HepG2 (cell line): Measurements from ENCODE around the gene P4HB. TPM values are rescaled to one million over a fixed set of nuclear protein-coding genes. Genes with fewer than 3 reads are reported as not detected.
A peak's percentile ranks its signal among the peaks of the same experiment; 100 is the strongest.

Source experiments
- ADNP ChIP-seq: sonication (generic); formaldehyde crosslinking; IDR thresholded peaks from 2 replicates; pipeline ENCODE4 v1.4.0; 2020; ENCODE audit warnings: missing genetic modification reagents
- AKAP8 ChIP-seq: sonication (generic); formaldehyde crosslinking; IDR thresholded peaks from 2 replicates; pipeline ENCODE4 v1.5.1; 2020; ENCODE audit warnings: mild to moderate bottlenecking, missing genetic modification reagents
- BHLHE40 ChIP-seq: IDR thresholded peaks from 2 replicates; pipeline ENCODE4 v1.6.1; 2011; ENCODE audit warnings: low read length, improper control_type of control experiment
- BRD4 ChIP-seq: sonication (generic); formaldehyde crosslinking; IDR thresholded peaks from 2 replicates; pipeline ENCODE4 v1.4.0; 2020; ENCODE audit warnings: missing genetic modification reagents
- CBX1 ChIP-seq: IDR thresholded peaks from one replicate; pipeline ENCODE4 v1.6.1; 2016; ENCODE audit warnings: antibody characterized with exemption, low read depth
- CBX2 ChIP-seq, 2 experiments: fragments of 200-600 bp in 1 of 2; sonication (generic); formaldehyde crosslinking in 1 of 2; IDR thresholded peaks; 2 replicates each; pipeline versions ENCODE4 v1.7.0 to v1.8.1; 2018 to 2022; ENCODE audit warnings: low read depth in 2 of 2, low read length in 1 of 2, mild to moderate bottlenecking in 1 of 2, missing genetic modification reagents in 1 of 2
- CREB1 ChIP-seq, 2 experiments: fragments of 450-650 bp in 1 of 2; IDR thresholded peaks; 2 replicates each; pipeline ENCODE4 v1.6.1; 2016 to 2017; ENCODE audit warnings: control low read depth in 1 of 2, mild to moderate bottlenecking in 1 of 2, missing compliant biosample characterization in 1 of 2, missing genetic modification characterization in 1 of 2
- EEA1 ChIP-seq: sonication (generic); formaldehyde crosslinking; IDR thresholded peaks from 2 replicates; pipeline ENCODE4 v1.5.1; 2020; ENCODE audit warnings: mild to moderate bottlenecking, missing genetic modification reagents, borderline replicate concordance
- ESRRA ChIP-seq: sonication (generic); formaldehyde crosslinking; IDR thresholded peaks from 2 replicates; pipeline ENCODE4 v1.5.1; 2020; ENCODE audit warnings: mild to moderate bottlenecking, low read depth, missing genetic modification reagents
- FOSL2 ChIP-seq: sonication (generic); formaldehyde crosslinking; IDR thresholded peaks from 2 replicates; pipeline ENCODE4 v1.4.0; 2020; ENCODE audit warnings: missing genetic modification reagents
- ISL2 ChIP-seq: sonication (generic); formaldehyde crosslinking; IDR thresholded peaks from 2 replicates; pipeline ENCODE4 v1.5.0; 2020; ENCODE audit warnings: missing genetic modification reagents
- MAZ ChIP-seq, 2 experiments: sonication (generic) in 1 of 2; formaldehyde crosslinking in 1 of 2; IDR thresholded peaks; 2 replicates each; pipeline versions ENCODE4 v1.5.0 to v1.6.1; 2012 to 2020; ENCODE audit warnings: low read depth in 2 of 2, mild to moderate bottlenecking in 2 of 2, borderline replicate concordance in 1 of 2, improper control_type of control experiment in 1 of 2, low read length in 1 of 2, missing genetic modification reagents in 1 of 2, moderate library complexity in 1 of 2
- MYNN ChIP-seq: sonication (generic); formaldehyde crosslinking; IDR thresholded peaks from 2 replicates; pipeline ENCODE4 v1.4.0; 2020; ENCODE audit warnings: mild to moderate bottlenecking, low read depth, missing genetic modification reagents
- NFIC ChIP-seq: IDR thresholded peaks from 2 replicates; pipeline ENCODE4 v1.6.1; 2012; ENCODE audit warnings: mild to moderate bottlenecking, low read length, inconsistent platforms
- PAF1 ChIP-seq: IDR thresholded peaks from 2 replicates; pipeline ENCODE4 v1.6.1; 2016; ENCODE audit warnings: missing genetic modification reagents, missing compliant biosample characterization
- SAP130 ChIP-seq: IDR thresholded peaks from 2 replicates; pipeline ENCODE4 v1.6.1; 2016; ENCODE audit warnings: low read depth
- SP140L ChIP-seq: sonication (generic); formaldehyde crosslinking; IDR thresholded peaks from 2 replicates; pipeline ENCODE4 v1.4.0; 2020; ENCODE audit warnings: missing genetic modification reagents, borderline replicate concordance
- SP2 ChIP-seq: sonication (generic); formaldehyde crosslinking; IDR thresholded peaks from 2 replicates; pipeline ENCODE4 v1.5.1; 2020; ENCODE audit warnings: mild to moderate bottlenecking, missing genetic modification reagents
- SRSF4 ChIP-seq: fragments of 200-400 bp; formaldehyde crosslinking; IDR thresholded peaks from one replicate; pipeline ENCODE4 v1.6.1; 2018; ENCODE audit warnings: mild to moderate bottlenecking, low read depth, low read length, moderate library complexity; ENCODE audit not compliant: poor library complexity, severe bottlenecking
- TBX3 ChIP-seq: fragments of 450-650 bp; IDR thresholded peaks from 2 replicates; pipeline ENCODE4 v1.6.1; 2017; ENCODE audit warnings: antibody characterized with exemption, mild to moderate bottlenecking, inconsistent platforms, borderline replicate concordance
- TGIF2 ChIP-seq: IDR thresholded peaks from 2 replicates; pipeline ENCODE4 v1.6.1; 2016; ENCODE audit warnings: control low read depth, missing compliant biosample characterization
- THAP7 ChIP-seq: sonication (generic); formaldehyde crosslinking; IDR thresholded peaks from 2 replicates; pipeline ENCODE4 v1.8.1; 2023; ENCODE audit warnings: mild to moderate bottlenecking, missing genetic modification reagents
- ZNF160 ChIP-seq: sonication (generic); formaldehyde crosslinking; IDR thresholded peaks from 2 replicates; pipeline ENCODE4 v1.8.0; 2022; ENCODE audit warnings: mild to moderate bottlenecking, inconsistent platforms, missing genetic modification reagents
- ZNF292 ChIP-seq: sonication (generic); formaldehyde crosslinking; IDR thresholded peaks from 2 replicates; pipeline ENCODE4 v1.8.1; 2022; ENCODE audit warnings: mild to moderate bottlenecking, low read depth, missing genetic modification reagents, borderline replicate concordance
- ZNF607 ChIP-seq: sonication (generic); formaldehyde crosslinking; IDR thresholded peaks from 2 replicates; pipeline ENCODE4 v1.5.1; 2020; ENCODE audit warnings: missing genetic modification reagents, mild to moderate bottlenecking, borderline replicate concordance
- ZNF616 ChIP-seq: sonication (generic); formaldehyde crosslinking; IDR thresholded peaks from 2 replicates; pipeline ENCODE4 v1.5.0; 2020; ENCODE audit warnings: low read depth, mild to moderate bottlenecking, missing genetic modification reagents
- ZNF746 ChIP-seq: sonication (generic); formaldehyde crosslinking; IDR thresholded peaks from 2 replicates; pipeline ENCODE4 v1.8.0; 2022; ENCODE audit warnings: mild to moderate bottlenecking, missing genetic modification reagents
- ZNF784 ChIP-seq: sonication (generic); formaldehyde crosslinking; IDR thresholded peaks from 2 replicates; pipeline ENCODE4 v1.5.1; 2020; ENCODE audit warnings: missing genetic modification reagents, mild to moderate bottlenecking, borderline replicate concordance
- ZSCAN31 ChIP-seq: sonication (generic); formaldehyde crosslinking; IDR thresholded peaks from 2 replicates; pipeline ENCODE4 v1.5.0; 2020; ENCODE audit warnings: low read depth, mild to moderate bottlenecking, missing genetic modification reagents
- polyA plus RNA-seq, 8 experiments: library from polyadenylated mRNA; depleted of rRNA in 3 of 8; stranded (reverse) in 7 of 8; unstranded in 1 of 8; fragments of >200 nt; fragmentation: Illumina TruSeq in 4 of 8; extraction: Trizol in 4 of 8; gene quantifications; 2 replicates each; pipeline versions ENCODE4 v1.2.1 to v1.2.3, GENCODE V29; 2011 to 2016; ENCODE audit warnings: low read depth in 4 of 8, missing spikeins in 1 of 8, mixed read lengths in 1 of 8; ENCODE audit not compliant: insufficient read depth in 1 of 8
- total RNA-seq, 5 experiments: library from RNA; depleted of rRNA; stranded (reverse); fragments of >200 nt; fragmentation: Illumina TruSeq; extraction: Trizol; gene quantifications; 2 replicates each; pipeline ENCODE4 v1.2.3, GENCODE V29; 2016; ENCODE audit warnings: low read depth in 1 of 5

The P4HB gene
- total and polyA plus RNA-seq, 2 of the 13 experiments (the other 11 are each of a cell fraction or from before 2014, with no cell fraction given), result 185 to 782 TPM

GRCh38 chr17:81831957-81832607 is 28.3 kb downstream of the P4HB start (continued):
- TF ChIP-seq CBX2 (IDR thresholded peaks at IDR 0.05; ENCODE audit: low read depth, low read length) (no peak), CBX2 (CRISPR knock-in tag; IDR thresholded peaks at IDR 0.05; ENCODE audit: low read depth) (no peak), AKAP8 (peak; percentile 67; the same call in 1 of the 2 replicates), MYNN (CRISPR knock-in tag) (no peak), ADNP (CRISPR knock-in tag) (no peak), FOSL2 (CRISPR knock-in tag) (no peak), BHLHE40 (0 out of 2 replicates have a peak, but pooled peaks have one; percentile 2), ZNF616 (CRISPR knock-in tag) (0 out of 2 replicates have a peak, but pooled peaks have one; percentile 39), CREB1 (IDR thresholded peaks at IDR 0.05) (peak; percentile 30; the same call in 1 of the 2 replicates), CREB1 (CRISPR knock-in tag; IDR thresholded peaks at IDR 0.05) (no peak), CBX1 (no peak), ZSCAN31 (CRISPR knock-in tag) (no peak), ZNF746 (CRISPR knock-in tag) (no peak), ZNF607 (CRISPR knock-in tag) (no peak), NFIC (no peak), ISL2 (CRISPR knock-in tag) (no peak), THAP7 (CRISPR knock-in tag) (peak; percentile 60; the same call in 1 of the 2 replicates), SP2 (CRISPR knock-in tag) (0 out of 2 replicates have a peak, but pooled peaks have one; percentile 27), MAZ (IDR thresholded peaks at IDR 0.05; ENCODE audit: borderline replicate concordance, low read depth, low read length) (no peak), MAZ (CRISPR knock-in tag; IDR thresholded peaks at IDR 0.05; ENCODE audit: low read depth) (0 out of 2 replicates have a peak, but pooled peaks have one; percentile 7), PAF1 (CRISPR knock-in tag) (no peak), BRD4 (CRISPR knock-in tag) (no peak), SAP130 (peak; percentile 67; the same call in 1 of the 2 replicates), SP140L (CRISPR knock-in tag) (no peak), EEA1 (CRISPR knock-in tag) (no peak), TGIF2 (CRISPR knock-in tag) (peak; percentile 63; the same call in 1 of the 2 replicates), ZNF160 (CRISPR knock-in tag) (no peak), ZNF784 (peak; percentile 0; the same call in 1 of the 2 replicates), ZNF292 (CRISPR knock-in tag) (0 out of 2 replicates have a peak, but pooled peaks have one; percentile 17), ESRRA (CRISPR knock-in tag) (no peak), TBX3 (no peak), SRSF4 (no peak)
